ENCODE data around the gene CST7.

DNA sequence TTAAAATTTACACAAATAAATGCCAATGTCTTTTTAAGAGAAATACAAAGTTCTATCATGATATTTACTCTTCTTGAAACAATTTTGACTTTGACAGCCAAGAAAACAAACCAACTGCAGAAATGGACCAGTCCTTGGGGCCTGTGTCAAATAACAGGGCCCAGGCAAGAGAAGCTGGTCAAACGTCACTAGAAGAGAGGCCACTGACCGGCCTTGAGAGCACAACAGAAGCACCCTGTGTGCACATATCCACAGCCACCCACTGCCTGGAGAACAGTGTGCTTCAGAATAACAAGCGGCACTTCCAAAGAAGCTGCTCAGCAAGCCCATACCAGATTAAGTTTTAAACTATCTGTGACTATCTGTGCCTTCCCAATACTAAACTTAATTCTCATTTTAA is 28.7 kb downstream of the CST7 start:
- TF ChIP-seq, protein P1, sequence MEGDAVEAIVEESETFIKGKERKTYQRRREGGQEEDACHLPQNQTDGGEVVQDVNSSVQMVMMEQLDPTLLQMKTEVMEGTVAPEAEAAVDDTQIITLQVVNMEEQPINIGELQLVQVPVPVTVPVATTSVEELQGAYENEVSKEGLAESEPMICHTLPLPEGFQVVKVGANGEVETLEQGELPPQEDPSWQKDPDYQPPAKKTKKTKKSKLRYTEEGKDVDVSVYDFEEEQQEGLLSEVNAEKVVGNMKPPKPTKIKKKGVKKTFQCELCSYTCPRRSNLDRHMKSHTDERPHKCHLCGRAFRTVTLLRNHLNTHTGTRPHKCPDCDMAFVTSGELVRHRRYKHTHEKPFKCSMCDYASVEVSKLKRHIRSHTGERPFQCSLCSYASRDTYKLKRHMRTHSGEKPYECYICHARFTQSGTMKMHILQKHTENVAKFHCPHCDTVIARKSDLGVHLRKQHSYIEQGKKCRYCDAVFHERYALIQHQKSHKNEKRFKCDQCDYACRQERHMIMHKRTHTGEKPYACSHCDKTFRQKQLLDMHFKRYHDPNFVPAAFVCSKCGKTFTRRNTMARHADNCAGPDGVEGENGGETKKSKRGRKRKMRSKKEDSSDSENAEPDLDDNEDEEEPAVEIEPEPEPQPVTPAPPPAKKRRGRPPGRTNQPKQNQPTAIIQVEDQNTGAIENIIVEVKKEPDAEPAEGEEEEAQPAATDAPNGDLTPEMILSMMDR (IDR thresholded peaks at IDR 0.05) = no peak
- TF ChIP-seq POLR2AphosphoS5 (IDR thresholded peaks at IDR 0.05; ENCODE audit: low read depth, low read length) (no peak), SIN3A (IDR thresholded peaks at IDR 0.05; ENCODE audit: borderline replicate concordance, insufficient read depth, low read depth, low read length) (no peak), TCF7L2 (IDR thresholded peaks at IDR 0.05; ENCODE audit: low read depth, low read length) (no peak)
- TF ChIP-seq, protein P2, sequence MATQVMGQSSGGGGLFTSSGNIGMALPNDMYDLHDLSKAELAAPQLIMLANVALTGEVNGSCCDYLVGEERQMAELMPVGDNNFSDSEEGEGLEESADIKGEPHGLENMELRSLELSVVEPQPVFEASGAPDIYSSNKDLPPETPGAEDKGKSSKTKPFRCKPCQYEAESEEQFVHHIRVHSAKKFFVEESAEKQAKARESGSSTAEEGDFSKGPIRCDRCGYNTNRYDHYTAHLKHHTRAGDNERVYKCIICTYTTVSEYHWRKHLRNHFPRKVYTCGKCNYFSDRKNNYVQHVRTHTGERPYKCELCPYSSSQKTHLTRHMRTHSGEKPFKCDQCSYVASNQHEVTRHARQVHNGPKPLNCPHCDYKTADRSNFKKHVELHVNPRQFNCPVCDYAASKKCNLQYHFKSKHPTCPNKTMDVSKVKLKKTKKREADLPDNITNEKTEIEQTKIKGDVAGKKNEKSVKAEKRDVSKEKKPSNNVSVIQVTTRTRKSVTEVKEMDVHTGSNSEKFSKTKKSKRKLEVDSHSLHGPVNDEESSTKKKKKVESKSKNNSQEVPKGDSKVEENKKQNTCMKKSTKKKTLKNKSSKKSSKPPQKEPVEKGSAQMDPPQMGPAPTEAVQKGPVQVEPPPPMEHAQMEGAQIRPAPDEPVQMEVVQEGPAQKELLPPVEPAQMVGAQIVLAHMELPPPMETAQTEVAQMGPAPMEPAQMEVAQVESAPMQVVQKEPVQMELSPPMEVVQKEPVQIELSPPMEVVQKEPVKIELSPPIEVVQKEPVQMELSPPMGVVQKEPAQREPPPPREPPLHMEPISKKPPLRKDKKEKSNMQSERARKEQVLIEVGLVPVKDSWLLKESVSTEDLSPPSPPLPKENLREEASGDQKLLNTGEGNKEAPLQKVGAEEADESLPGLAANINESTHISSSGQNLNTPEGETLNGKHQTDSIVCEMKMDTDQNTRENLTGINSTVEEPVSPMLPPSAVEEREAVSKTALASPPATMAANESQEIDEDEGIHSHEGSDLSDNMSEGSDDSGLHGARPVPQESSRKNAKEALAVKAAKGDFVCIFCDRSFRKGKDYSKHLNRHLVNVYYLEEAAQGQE (IDR thresholded peaks at IDR 0.05; ENCODE audit: insufficient read depth in 1 of 2, low read depth in 2 of 2, low read length in 1 of 2) = no peak
